ENCODE measurements around the gene SF3B2.
"Not testable (repeated sequence)": the region's sequence is repeated elsewhere in the genome, so short reads cannot be mapped to it uniquely, and the experiment has no call there.

The SF3B2 gene

GRCh38 chr11:66112041-66112491 is 59.9 kb downstream of the SF3B2 start:
- DNase-seq: no peak

GRCh38 chr11:66112601-66113499 is 60.7 kb downstream of the SF3B2 start:
- DNase-seq: no peak

- DNase-seq: not testable (repeated sequence)
Measured at GRCh38 chr11:66114957-66115356, 62.8 kb downstream of the SF3B2 start.

GRCh38 chr11:66115638-66116301 is 63.6 kb downstream of the SF3B2 start:
- no peak for DNase-seq

- DNase-seq: no peak
Measured at GRCh38 chr11:66116576-66117361, 64.6 kb downstream of the SF3B2 start.

- DNase-seq: no peak
Measured at GRCh38 chr11:66118847-66119246, 66.7 kb downstream of the SF3B2 start.

Data from NCI-H187 treated with DMSO at 0.1 percent for 48 hours (cell line).